Fibroblast of lung (primary cell): ENCODE measurements around the gene SHROOM4. TPM values are rescaled to one million over a fixed set of nuclear protein-coding genes. Genes with fewer than 3 reads are reported as not detected.

Experiments used
- DNase-seq, 2 donors: peaks; one replicate each; pipeline versions ENCODE4 v3.0.0 to v3.0.0-alpha.2; 2010; ENCODE audit warnings: low read depth in 2 of 2
- H2AFZ ChIP-seq: 2 replicates; pipeline ENCODE4 v1.5.1; 2012; ENCODE audit warnings: low read length, control low read depth, inconsistent platforms
- H3K27ac ChIP-seq: 2 replicates; pipeline ENCODE4 v1.5.1; 2011; ENCODE audit warnings: low read length, control low read depth; ENCODE audit not compliant: insufficient read depth
- H3K27me3 ChIP-seq: 2 replicates; pipeline ENCODE4 v1.5.1; 2011; ENCODE audit warnings: mild to moderate bottlenecking, low read length; ENCODE audit not compliant: control insufficient read depth, insufficient read depth
- H3K36me3 ChIP-seq: 2 replicates; pipeline ENCODE4 v1.5.1; 2011; ENCODE audit warnings: low read length; ENCODE audit not compliant: control insufficient read depth, insufficient read depth
- H3K4me1 ChIP-seq: 2 replicates; pipeline ENCODE4 v1.5.1; 2011; ENCODE audit warnings: low read length; ENCODE audit not compliant: control insufficient read depth, insufficient read depth; ENCODE audit errors: extremely low read depth
- H3K4me2 ChIP-seq: 2 replicates; pipeline ENCODE4 v1.5.1; 2011; ENCODE audit warnings: low read length, control low read depth; ENCODE audit not compliant: insufficient read depth; ENCODE audit errors: extremely low read depth
- H3K4me3 ChIP-seq, 4 experiments: fragments of 200-600 bp in 1 of 4; sonication (generic) in 1 of 4; replicated peaks in 1 of 4; 2 replicates each; pipeline ENCODE4 v1.5.1; 2011 to 2016; ENCODE audit warnings: low read length in 4 of 4, low read depth in 3 of 4, mild to moderate bottlenecking in 3 of 4, control low read depth in 2 of 4, inconsistent platforms in 1 of 4, mixed read lengths in 1 of 4; ENCODE audit not compliant: insufficient read depth in 1 of 4; ENCODE audit errors: control extremely low read depth in 1 of 4
- H3K79me2 ChIP-seq: 2 replicates; pipeline ENCODE4 v1.5.1; 2012; ENCODE audit warnings: mild to moderate bottlenecking, low read length, inconsistent platforms; ENCODE audit not compliant: control insufficient read depth, insufficient read depth
- H3K9ac ChIP-seq: 2 replicates; pipeline ENCODE4 v1.5.1; 2011; ENCODE audit warnings: mild to moderate bottlenecking, low read length, control low read depth; ENCODE audit not compliant: insufficient read depth
- H3K9me3 ChIP-seq: 2 replicates; pipeline ENCODE4 v1.5.1; 2012; ENCODE audit warnings: low read depth, low read length; ENCODE audit not compliant: control insufficient read depth, insufficient read depth
- H4K20me1 ChIP-seq: 2 replicates; pipeline ENCODE4 v1.5.1; 2011; ENCODE audit warnings: low read length; ENCODE audit not compliant: control insufficient read depth, insufficient read depth; ENCODE audit errors: extremely low read depth
- EZH2 ChIP-seq: IDR thresholded peaks from 2 replicates; pipeline ENCODE4 v1.5.1; 2012; ENCODE audit warnings: low read length, control low read depth, mild to moderate bottlenecking; ENCODE audit errors: missing control alignments
- polyA plus RNA-seq, 2 donors: library from polyadenylated mRNA; depleted of rRNA in 1 of 2; stranded (reverse) in 1 of 2; unstranded in 1 of 2; fragments of >200 nt; gene quantifications; 2 replicates each; pipeline ENCODE4 v1.2.1, GENCODE V29; 2011 to 2012; ENCODE audit warnings: missing spikeins in 1 of 2
- total RNA-seq: library from RNA; depleted of rRNA; stranded (reverse); fragments of >200 nt; gene quantifications from 2 replicates; pipeline ENCODE4 v1.2.1, GENCODE V29; 2014
- TF ChIP-seq, protein P1 (sequence below), 2 donors: IDR thresholded peaks in 1 of 2; conservative IDR thresholded peaks in 1 of 2; 1 replicate in 1 of 2; 2 replicates in 1 of 2; pipeline ENCODE4 v1.5.1; 2011 to 2012; ENCODE audit warnings: low read length in 2 of 2, control low read depth in 1 of 2, inconsistent platforms in 1 of 2, low read depth in 1 of 2, mild to moderate bottlenecking in 1 of 2

SHROOM4 gene
- total and polyA plus RNA-seq, 2 donors (not counting 1 experiment from before 2014, with no cell fraction given), result 0.45 to 0.50 TPM

DNA sequence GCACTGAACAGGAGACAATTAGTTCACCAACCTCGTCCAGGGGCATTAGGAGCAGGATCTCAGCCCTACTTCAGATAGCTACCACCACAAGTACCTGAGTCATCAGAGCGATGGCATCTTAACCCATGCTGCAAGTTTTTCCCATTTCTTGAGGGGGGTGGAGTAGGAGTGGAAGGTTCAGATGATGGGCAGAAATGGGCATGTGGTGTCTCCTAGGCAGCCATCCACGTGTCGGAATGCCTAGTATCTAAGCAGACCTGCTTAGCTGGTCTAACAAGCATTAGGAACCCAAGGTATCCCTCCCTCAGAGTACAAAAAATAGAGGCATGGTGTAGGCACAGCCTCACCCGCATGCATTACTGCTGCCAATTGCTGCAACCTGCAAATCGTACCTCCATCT, 184.2 kb downstream of the SHROOM4 start:
- H3K27ac ChIP-seq, result no peak overlapping the region
- H3K36me3 ChIP-seq, result no peaks in the 10 kb centered on the region
- TF ChIP-seq EZH2, result no peak
- TF ChIP-seq, protein P1, sequence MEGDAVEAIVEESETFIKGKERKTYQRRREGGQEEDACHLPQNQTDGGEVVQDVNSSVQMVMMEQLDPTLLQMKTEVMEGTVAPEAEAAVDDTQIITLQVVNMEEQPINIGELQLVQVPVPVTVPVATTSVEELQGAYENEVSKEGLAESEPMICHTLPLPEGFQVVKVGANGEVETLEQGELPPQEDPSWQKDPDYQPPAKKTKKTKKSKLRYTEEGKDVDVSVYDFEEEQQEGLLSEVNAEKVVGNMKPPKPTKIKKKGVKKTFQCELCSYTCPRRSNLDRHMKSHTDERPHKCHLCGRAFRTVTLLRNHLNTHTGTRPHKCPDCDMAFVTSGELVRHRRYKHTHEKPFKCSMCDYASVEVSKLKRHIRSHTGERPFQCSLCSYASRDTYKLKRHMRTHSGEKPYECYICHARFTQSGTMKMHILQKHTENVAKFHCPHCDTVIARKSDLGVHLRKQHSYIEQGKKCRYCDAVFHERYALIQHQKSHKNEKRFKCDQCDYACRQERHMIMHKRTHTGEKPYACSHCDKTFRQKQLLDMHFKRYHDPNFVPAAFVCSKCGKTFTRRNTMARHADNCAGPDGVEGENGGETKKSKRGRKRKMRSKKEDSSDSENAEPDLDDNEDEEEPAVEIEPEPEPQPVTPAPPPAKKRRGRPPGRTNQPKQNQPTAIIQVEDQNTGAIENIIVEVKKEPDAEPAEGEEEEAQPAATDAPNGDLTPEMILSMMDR (conservative IDR thresholded peaks at IDR 0.05 in 1 of 2, IDR thresholded peaks at IDR 0.05 in 1 of 2; ENCODE audit: low read depth in 1 of 2, low read length in 2 of 2), result no peak
- no peak for DNase-seq
- H3K9me3 ChIP-seq, result no peaks in the 10 kb centered on the region
- no peak overlapping the region for H2AFZ ChIP-seq
- H4K20me1 ChIP-seq, result no peaks in the 10 kb centered on the region
- no peak overlapping the region for H3K4me2 ChIP-seq
- H3K9ac ChIP-seq, result no peak overlapping the region
- no peaks in the 10 kb centered on the region for H3K79me2 ChIP-seq
- no peak overlapping the region for H3K4me3 ChIP-seq
- H3K4me1 ChIP-seq, result no peaks in the 10 kb centered on the region
- H3K27me3 ChIP-seq, result no peaks in the 10 kb centered on the region

DNA sequence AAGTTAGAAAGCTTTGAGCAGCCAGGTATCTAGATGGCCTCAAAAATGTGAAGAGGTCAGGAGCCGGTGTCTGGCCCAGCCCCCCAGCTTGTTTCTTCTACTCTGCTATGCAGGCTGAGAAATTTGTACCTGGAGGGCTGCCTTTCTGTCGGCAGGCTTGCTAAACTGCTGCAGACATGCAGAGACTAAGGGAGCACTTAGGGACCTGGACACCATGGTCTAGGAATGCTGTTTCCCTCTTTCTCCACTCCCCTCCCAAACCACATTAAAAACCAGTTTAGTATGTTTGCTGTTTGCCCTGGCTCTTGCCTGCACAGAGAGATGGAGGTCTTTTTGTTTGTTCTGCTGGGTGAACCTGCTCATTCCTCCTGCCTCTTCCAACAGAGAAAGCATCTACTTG, 186.3 kb downstream of the SHROOM4 start:
- no peak overlapping the region for H3K9ac ChIP-seq
- no peak overlapping the region for H3K4me3 ChIP-seq
- no peaks in the 10 kb centered on the region for H4K20me1 ChIP-seq
- H3K4me1 ChIP-seq, result no peaks in the 10 kb centered on the region
- no peak overlapping the region for H3K4me2 ChIP-seq
- no peak overlapping the region for H3K27ac ChIP-seq
- no peak overlapping the region for H2AFZ ChIP-seq
- no peaks in the 10 kb centered on the region for H3K36me3 ChIP-seq
- no peaks in the 10 kb centered on the region for H3K9me3 ChIP-seq
- no peaks in the 10 kb centered on the region for H3K27me3 ChIP-seq
- DNase-seq, result no peak
- H3K79me2 ChIP-seq, result no peaks in the 10 kb centered on the region
- TF ChIP-seq, protein P1 (conservative IDR thresholded peaks at IDR 0.05 in 1 of 2, IDR thresholded peaks at IDR 0.05 in 1 of 2; ENCODE audit: low read depth in 1 of 2, low read length in 2 of 2), result no peak
- TF ChIP-seq EZH2, result no peak

DNA sequence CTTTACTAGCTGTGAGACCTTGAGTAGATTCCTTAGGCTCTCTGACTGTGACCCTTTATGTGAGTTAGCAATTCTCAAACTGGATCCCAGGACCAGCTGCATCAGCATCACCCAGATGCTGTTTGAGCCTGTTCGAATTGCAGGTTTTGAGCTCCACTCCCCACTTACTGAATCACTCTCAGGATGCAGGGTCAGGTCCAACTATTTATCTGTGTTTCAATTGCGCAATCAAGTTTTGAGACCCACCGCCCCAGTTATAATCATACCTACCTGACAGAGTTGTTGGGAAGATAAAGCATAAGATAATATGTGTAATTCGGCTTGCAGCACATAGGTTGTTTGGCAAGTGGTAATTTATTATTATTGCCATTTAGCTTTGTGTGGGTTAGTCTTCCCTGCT, 187.6 kb downstream of the SHROOM4 start:
- Histone ChIP-seq H3K36me3 (no peaks in the 10 kb centered on the region), H3K4me1 (no peaks in the 10 kb centered on the region)
- TF ChIP-seq, protein P1 (conservative IDR thresholded peaks at IDR 0.05 in 1 of 2, IDR thresholded peaks at IDR 0.05 in 1 of 2; ENCODE audit: low read depth in 1 of 2, low read length in 2 of 2), result no peak
- no peak for TF ChIP-seq EZH2

More for the DNA sequence above, 187.6 kb downstream of the SHROOM4 start:
- no peak for DNase-seq
- H4K20me1 ChIP-seq, result no peaks in the 10 kb centered on the region
- no peak overlapping the region for H3K9ac ChIP-seq
- H3K27me3 ChIP-seq, result no peaks in the 10 kb centered on the region
- no peak overlapping the region for H3K27ac ChIP-seq
- no peak overlapping the region for H2AFZ ChIP-seq
- H3K79me2 ChIP-seq, result no peaks in the 10 kb centered on the region
- no peak overlapping the region for H3K4me2 ChIP-seq
- H3K9me3 ChIP-seq, result no peaks in the 10 kb centered on the region
- H3K4me3 ChIP-seq, result no peak overlapping the region
